GM18511 (cell line): ENCODE data around the gene CTNNA3.

Experiments
- ATAC-seq: cut with Tn5 transposase; IDR thresholded peaks from one replicate; pipeline ENCODE4 v1.9.1; 2021; ENCODE audit warnings: mild to moderate bottlenecking, moderate library complexity; ENCODE audit not compliant: unreplicated experiment

The CTNNA3 gene

GRCh38 chr10:66189271-66189670 lies 1506.7 kb downstream of the CTNNA3 start:
- no peak for ATAC-seq

- ATAC-seq, result no peak
Measured at GRCh38 chr10:66187053-66187733, 1508.8 kb downstream of the CTNNA3 start.

GRCh38 chr10:66183028-66183427 lies 1513.0 kb downstream of the CTNNA3 start:
- no peak for ATAC-seq

- ATAC-seq, result peak; percentile 92
Measured at GRCh38 chr10:66180581-66181318, 1515.2 kb downstream of the CTNNA3 start.

- no peak for ATAC-seq
Measured at GRCh38 chr10:66180021-66180420, 1516.0 kb downstream of the CTNNA3 start.

- ATAC-seq, result no peak
Measured at GRCh38 chr10:66176772-66177171, 1519.2 kb downstream of the CTNNA3 start.

GRCh38 chr10:66167816-66168215 lies 1528.2 kb downstream of the CTNNA3 start:
- no peak for ATAC-seq

- no peak for ATAC-seq
Measured at GRCh38 chr10:66162560-66163143, 1533.3 kb downstream of the CTNNA3 start.

- ATAC-seq, result no peak
Measured at GRCh38 chr10:66151346-66151745, 1544.6 kb downstream of the CTNNA3 start.

GRCh38 chr10:66148312-66148711 lies 1547.7 kb downstream of the CTNNA3 start:
- no peak for ATAC-seq

GRCh38 chr10:66144016-66144415 lies 1552.0 kb downstream of the CTNNA3 start:
- ATAC-seq, result no peak

- ATAC-seq, result no peak
Measured at GRCh38 chr10:66102756-66103155, 1593.2 kb downstream of the CTNNA3 start.

GRCh38 chr10:66098595-66099480 lies 1597.2 kb downstream of the CTNNA3 start:
- no peak for ATAC-seq

GRCh38 chr10:66095610-66096009 lies 1600.4 kb downstream of the CTNNA3 start:
- no peak for ATAC-seq

GRCh38 chr10:66085906-66086305 lies 1610.1 kb downstream of the CTNNA3 start:
- ATAC-seq, result no peak

GRCh38 chr10:66071907-66072306 lies 1624.1 kb downstream of the CTNNA3 start:
- ATAC-seq, result no peak

GRCh38 chr10:66058594-66058993 lies 1637.4 kb downstream of the CTNNA3 start:
- ATAC-seq, result no peak

- ATAC-seq, result no peak
Measured at GRCh38 chr10:66049335-66049734, 1646.7 kb downstream of the CTNNA3 start.

- no peak for ATAC-seq
Measured at GRCh38 chr10:66045859-66046258, 1650.1 kb downstream of the CTNNA3 start.

GRCh38 chr10:66041771-66042170 lies 1654.2 kb downstream of the CTNNA3 start:
- ATAC-seq, result no peak

- ATAC-seq, result no peak
Measured at GRCh38 chr10:66038623-66039022, 1657.4 kb downstream of the CTNNA3 start.
